Upper lobe of left lung (tissue), 4 donors: ENCODE results near the gene OR14I1.

Experiments used
- CTCF ChIP-seq, 6 experiments: fragments of 450-650 bp in 4 of 6; fragments of 200-600 bp in 2 of 6; sonication (generic) in 2 of 6; IDR thresholded peaks; one replicate each; pipeline ENCODE4 v1.5.1; 2016 to 2019; ENCODE audit warnings: antibody characterized with exemption in 6 of 6
- EP300 ChIP-seq, 4 donors: sonication (generic); formaldehyde crosslinking; IDR thresholded peaks; one replicate each; pipeline ENCODE4 v1.5.1; 2017; ENCODE audit warnings: antibody characterized with exemption in 4 of 4, control low read depth in 2 of 4
- POLR2A ChIP-seq, 4 donors: fragments of 450-650 bp; IDR thresholded peaks; one replicate each; pipeline ENCODE4 v1.5.1; 2016 to 2017; ENCODE audit warnings: antibody characterized with exemption in 4 of 4, mild to moderate bottlenecking in 2 of 4
- POLR2AphosphoS5 ChIP-seq, 2 donors: sonication (generic); formaldehyde crosslinking; IDR thresholded peaks; one replicate each; pipeline ENCODE4 v1.5.1; 2017; ENCODE audit warnings: antibody characterized with exemption in 2 of 2

GRCh38 chr1:248699099-248699498, 3.5 kb downstream of the OR14I1 start:
- TF ChIP-seq POLR2A (IDR thresholded peaks at IDR 0.05): no peak
- TF ChIP-seq CTCF (IDR thresholded peaks at IDR 0.05): no peak
- TF ChIP-seq POLR2AphosphoS5 (IDR thresholded peaks at IDR 0.05): no peak
- TF ChIP-seq EP300 (IDR thresholded peaks at IDR 0.05): no peak
